CD4-positive, alpha-beta T cell treated with Interleukin-17A for 4 hours (primary cell): ENCODE data around the gene RNASEH2A.
"Not testable (repeated sequence)": the region's sequence is repeated elsewhere in the genome, so short reads cannot be mapped to it uniquely, and the experiment has no call there.

Experiments used
- DNase-seq: peaks from one replicate; pipeline ENCODE4 v3.0.0-alpha.2; 2020; ENCODE audit warnings: mixed read lengths

RNASEH2A gene

DNA sequence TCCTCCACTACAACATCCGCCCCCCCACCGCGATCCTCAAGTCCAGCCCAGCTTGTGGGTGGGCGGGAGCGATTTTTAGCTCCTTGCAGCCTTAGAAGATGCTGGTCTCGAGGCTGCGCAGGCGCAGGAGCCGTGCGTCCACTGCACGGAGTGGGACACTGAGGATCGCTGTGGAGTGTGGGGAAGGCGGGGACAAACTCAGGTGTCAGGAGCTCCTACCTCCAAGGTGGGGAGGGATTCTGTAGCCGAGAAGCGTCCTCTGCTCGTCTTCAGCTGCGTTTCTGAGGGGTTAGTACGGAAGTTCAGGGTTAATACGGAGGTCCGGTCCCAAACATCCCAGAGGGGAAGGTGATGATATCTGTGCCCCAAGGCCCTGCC lies 28.2 kb downstream of the RNASEH2A start, which contains the start of gene RTBDN:
Gene RTBDN, minus strand, starts transcription at position 14 of the 378 bp plus-strand sequence. CDS start 4,600 bp downstream, outside the sequence.
- no peak for DNase-seq

DNA sequence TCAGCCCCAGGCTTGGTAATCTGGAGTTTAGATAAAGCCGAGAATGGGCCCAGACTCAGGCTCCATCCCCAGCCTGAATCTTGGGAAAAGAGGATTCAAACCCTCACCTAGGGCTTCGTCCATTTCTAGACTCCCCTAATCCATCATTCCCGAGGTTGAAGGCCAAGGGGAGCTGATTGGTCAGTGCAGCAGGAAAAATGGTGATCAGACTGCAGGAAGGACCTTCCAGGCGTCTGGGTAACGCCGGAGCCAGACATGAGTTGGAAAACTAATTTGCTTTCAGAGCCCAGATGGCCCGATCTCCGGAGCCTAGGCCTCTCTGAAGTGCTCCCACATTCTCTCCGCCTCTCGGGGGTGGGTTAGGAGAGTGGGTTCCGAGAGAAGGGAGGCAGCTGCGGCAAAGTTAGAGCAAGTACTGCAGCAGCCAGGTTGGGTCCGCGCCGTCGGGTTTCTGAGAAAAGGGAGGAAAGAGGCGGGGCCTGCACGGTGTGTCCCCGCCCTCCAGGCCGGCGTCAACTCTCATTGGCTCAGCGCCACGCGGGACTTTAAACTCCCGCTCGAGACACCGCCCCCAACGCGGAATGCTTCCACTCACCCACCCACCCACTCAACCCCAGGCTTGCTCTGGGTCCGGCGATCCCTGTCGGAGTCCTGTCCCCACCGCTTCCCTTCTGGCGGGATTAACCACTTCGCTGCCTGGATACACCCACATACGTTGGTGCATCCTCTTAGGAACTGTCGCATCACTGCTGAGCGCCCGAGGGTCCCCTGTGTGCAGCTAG lies 28.8 kb downstream of the RNASEH2A start:
- peak; percentile 15 for DNase-seq

DNA sequence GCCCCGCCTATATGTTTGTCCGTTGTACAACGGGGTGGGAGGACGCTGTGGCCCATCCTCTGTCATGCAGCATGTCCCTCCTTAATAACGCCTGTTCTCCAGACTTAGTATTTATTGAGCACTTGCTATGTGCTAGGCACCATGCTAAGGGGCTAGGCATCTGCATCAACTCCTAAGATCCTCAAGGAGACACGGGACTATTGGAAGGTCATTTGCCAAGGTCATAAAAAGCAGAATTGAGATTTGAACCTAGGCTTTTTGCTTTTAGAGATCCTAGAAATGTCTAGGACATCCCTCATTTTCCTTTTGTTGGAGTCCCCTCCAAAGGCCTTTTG lies 30.1 kb downstream of the RNASEH2A start:
- DNase-seq = no peak

GRCh38 chr19:12837225-12837624 lies 30.8 kb downstream of the RNASEH2A start:
- no peak for DNase-seq

DNA sequence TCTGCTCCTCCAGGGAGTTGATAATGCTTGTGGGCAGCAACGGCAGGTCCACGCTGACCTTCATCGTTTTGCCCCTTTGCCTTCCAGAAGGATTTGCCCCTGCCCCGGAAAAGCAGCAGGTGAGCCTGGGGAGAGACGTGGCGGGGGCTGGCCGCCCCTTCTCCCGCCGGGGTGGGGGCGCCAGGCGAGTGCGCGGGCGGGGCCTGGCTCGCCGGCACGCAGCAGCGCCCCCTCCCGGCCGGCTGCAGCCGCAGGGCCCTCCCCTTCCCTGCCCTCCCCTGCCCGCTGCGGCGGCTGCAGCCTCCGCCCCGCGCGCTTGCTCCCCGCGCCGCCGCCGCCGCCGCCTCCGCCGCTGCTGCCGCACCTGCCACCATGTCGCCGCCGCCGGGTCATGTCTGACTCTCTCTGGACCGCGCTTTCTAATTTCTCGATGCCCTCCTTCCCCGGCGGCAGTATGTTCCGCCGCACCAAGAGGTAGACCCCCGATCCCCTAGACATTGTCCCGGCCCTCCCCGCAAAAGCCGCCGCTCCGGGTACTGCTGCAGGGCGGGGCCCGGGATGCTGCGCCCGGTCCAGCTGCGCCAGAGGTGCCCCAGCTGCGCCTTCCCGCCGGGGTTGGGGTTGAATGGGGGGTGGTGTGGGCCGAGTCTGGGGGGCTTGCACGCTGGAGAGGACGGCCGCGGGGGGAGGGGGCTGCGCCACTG lies 31.9 kb downstream of the RNASEH2A start, which contains the start of gene MAST1:
Gene MAST1, plus strand, starts transcription at position 334 of the 704 bp plus-strand sequence. Its CDS starts 58 bp downstream, at position 392.
- DNase-seq = peak; percentile 58

GRCh38 chr19:12838886-12839756 lies 32.7 kb downstream of the RNASEH2A start:
- DNase-seq = peak; percentile 15

DNA sequence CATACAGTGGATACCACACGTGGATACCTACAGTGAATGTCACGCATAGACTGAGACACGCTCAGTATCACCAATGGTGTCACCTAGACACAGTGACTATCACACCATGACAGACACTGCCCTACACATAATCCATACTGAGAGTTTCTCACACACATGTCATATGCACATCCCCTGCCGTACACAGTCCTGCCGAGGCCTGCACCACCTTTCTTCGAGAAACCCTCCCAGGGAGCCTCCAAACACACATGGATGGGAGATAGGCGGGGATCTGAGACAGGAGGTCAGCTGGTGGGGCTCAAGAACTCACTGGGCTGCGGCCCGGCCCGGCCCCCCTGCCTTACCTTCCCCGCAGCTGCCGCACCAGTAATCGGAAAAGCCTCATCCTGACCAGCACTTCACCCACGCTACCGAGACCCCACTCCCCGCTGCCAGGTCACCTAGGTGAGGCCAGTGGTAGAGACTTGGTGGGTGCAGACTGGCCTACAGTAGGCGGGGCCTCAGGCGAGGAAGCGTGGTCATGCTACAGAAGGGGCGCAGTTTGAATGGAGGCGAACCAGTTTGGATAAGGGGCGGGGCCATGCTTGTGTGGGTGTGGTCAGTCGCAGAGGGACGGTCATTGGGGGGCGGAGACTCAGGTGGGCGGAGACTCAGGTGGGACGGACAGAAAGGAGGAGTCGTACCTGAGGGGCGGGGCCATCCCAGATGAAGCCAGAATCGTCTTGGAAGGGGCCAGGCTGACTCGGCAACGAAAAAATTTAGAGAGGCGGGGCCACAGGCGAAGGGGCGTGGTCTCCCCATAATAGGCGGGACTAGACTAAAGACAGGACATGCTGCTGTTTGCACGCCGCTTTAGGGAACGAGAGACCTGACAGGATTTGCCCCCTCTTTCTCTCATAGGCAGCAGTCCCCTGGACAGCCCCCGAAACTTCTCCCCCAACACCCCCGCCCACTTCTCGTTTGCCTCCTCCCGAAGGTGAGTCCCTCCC lies 34.0 kb downstream of the RNASEH2A start:
- DNase-seq = peak; percentile 15

GRCh38 chr19:12841094-12841493 lies 34.7 kb downstream of the RNASEH2A start:
- DNase-seq = peak; percentile 21

- DNase-seq = no peak
Observed at GRCh38 chr19:12842511-12842910, 36.1 kb downstream of the RNASEH2A start.

DNA sequence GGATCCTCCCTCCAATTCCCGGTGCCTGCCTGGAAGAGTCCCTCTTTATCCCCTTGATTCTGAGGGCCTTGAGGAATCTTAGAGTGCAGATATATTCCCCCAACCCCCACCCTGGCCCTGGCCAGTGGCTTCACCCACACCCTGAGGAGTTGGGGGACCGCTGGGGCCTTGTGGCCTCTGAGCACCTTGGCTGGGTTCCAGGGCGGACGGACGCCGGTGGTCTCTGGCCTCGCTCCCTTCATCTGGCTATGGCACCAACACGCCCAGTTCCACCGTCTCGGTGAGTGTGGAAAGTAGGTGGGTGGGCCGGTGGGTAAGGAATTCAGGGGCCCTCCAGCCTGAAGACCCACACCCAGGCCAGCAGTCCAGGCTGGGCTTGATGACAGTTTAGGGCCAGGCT lies 36.9 kb downstream of the RNASEH2A start:
- no peak for DNase-seq

- DNase-seq = no peak
Observed at GRCh38 chr19:12843999-12844732, 37.8 kb downstream of the RNASEH2A start.

DNA sequence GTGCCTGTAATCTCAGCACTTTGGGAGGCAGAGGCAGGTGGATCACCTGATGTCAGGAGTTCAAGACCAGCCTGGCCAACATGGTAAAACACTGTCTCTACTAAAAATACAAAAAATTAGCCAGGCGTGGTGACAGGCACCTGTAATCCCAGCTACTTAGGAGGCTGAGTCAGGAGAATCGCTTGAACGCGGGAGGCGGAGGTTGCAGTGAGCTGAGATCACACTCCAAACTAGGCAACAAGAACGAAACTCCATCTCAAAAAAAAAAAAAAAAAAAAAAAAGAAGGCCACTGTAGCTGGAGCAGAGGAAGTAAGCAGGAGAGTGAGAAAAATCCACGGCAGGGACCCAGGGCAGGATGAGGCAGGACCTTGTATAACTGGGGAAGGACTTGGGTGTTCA lies 40.2 kb downstream of the RNASEH2A start:
- DNase-seq = not testable (repeated sequence)

DNA sequence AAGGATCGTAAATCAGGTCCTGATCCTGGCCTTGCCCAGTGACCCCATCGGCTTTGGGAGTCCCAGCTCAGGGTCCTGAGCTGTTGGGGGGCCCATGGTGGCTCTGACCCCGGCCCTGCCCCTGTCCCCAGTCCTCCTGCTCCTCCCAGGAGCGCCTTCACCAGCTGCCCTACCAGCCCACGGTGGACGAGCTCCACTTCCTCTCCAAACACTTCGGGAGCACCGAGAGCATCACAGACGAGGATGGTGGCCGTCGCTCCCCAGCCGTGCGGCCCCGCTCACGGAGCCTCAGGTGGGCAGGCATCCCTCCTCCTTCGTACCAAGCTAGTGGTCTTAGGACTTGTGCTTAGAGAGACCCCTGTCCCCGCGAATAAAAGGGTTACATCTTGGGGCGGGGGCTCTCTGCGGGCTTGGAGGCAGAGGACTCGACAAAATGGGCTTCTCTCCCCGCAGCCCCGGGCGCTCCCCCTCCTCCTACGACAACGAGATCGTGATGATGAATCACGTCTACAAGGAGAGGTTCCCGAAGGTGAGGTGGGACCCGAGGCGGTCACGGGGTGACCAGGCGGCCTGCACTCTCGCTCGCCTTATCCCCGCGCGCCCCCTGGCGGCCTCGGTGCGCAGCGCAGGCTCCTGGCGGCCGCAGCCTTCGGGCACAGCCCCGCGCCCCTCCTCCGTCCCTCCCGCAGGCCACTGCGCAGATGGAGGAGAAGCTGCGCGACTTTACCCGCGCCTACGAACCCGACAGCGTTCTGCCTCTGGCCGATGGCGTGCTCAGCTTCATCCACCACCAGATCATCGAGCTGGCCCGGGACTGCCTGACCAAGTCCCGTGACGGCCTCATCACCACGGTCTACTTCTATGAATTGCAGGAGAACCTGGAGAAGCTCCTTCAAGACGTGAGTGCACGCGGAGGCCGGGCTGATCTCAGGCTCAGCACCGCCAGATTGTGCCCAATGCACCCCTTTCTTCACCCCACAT lies 41.1 kb downstream of the RNASEH2A start:
- peak; percentile 85 for DNase-seq

DNA sequence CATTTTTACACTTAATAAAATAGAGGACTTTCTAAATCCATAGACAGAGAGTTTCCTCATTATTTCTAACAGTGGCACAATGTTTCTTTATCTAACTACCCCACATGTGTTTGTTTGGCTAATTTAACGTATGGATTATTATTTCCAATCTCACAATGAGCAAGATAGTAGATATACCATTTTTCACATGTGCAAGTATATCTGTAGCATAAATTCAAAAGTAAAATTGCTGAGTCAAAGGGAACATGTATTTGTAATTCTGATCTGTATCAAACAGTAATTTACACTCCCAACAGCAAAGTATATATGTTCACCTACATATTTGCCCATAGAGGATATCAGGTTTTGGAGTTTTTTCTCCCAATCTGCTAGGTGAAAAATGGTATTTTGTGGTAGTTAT lies 50.3 kb downstream of the RNASEH2A start:
- no peak for DNase-seq

- DNase-seq = no peak
Observed at GRCh38 chr19:12858041-12858928, 51.9 kb downstream of the RNASEH2A start.

- no peak for DNase-seq
Observed at GRCh38 chr19:12859546-12859945, 53.2 kb downstream of the RNASEH2A start.
